GM12892 (cell line): ENCODE measurements around the gene PPP1R15B.

Experiments used
- POLR2A ChIP-seq: IDR thresholded peaks from 2 replicates; pipeline ENCODE4 v1.6.1; 2011; ENCODE audit warnings: low read depth, low read length, control low read depth
- POLR2AphosphoS5 ChIP-seq: IDR thresholded peaks from 2 replicates; pipeline ENCODE4 v1.6.1; 2011; ENCODE audit warnings: low read depth, low read length, control low read depth

DNA sequence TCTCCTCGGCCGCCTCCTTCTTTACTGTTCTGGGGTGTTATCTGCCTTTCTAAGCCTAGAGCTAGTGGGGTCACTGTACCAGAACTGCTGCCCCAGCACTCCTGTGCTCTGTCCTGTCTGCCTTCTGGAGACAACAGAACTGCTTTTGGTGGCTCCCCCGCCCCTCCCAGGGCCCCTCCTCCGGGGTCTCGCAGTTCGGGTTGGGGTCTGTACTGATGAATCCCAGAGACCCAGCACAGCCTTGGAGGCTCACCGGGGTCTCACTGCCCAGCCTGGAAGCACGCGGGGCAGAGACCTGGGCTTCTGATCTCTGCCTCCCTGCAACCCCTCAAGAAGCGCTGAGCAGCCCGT, 48.7 kb downstream of the PPP1R15B start:
- TF ChIP-seq POLR2AphosphoS5: no peak
- TF ChIP-seq POLR2A: no peak
